Measurements from ENCODE around the gene TIMELESS.
"Not testable (repeated sequence)": the region's sequence is repeated elsewhere in the genome, so short reads cannot be mapped to it uniquely, and the experiment has no call there.

TIMELESS gene

DNA sequence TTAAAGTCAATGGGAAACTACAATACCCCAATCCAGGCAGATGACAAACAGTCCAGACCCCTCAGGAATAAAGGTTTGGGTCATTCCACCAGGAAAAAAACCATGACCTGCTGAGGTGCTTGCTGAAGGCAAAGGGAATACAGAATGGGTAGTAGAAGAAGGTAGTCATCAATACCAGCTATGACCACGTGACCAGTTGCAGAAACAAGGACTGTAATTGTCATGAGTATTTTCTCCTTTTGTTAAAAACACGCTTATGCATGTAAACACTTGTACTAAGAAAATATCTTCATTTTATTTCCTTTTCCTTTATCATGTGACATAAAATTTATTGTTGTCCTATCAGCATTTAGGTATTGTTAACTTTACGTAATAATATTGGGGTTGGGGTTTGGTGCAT, 45.0 kb downstream of the TIMELESS start:
- DNase-seq: not testable (repeated sequence)

DNA sequence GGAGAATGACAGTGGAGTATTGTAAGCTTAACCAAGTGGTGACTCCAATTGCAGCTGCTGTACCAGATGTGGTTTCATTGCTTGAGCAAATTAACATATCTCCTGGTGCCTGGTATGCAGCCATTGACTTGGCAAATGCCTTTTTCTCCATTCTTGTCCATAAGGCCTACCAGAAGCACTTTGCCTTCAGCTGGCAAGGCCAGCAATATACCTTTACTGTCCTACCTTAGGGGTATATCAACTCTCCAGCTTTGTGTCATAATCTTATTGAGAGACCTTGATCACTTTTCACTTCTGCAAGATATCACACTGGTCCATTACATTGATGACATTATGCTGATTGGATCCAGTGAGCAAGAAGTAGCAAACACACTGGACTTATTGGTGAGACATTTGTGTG, 47.6 kb downstream of the TIMELESS start:
- DNase-seq: not testable (repeated sequence)

DNA sequence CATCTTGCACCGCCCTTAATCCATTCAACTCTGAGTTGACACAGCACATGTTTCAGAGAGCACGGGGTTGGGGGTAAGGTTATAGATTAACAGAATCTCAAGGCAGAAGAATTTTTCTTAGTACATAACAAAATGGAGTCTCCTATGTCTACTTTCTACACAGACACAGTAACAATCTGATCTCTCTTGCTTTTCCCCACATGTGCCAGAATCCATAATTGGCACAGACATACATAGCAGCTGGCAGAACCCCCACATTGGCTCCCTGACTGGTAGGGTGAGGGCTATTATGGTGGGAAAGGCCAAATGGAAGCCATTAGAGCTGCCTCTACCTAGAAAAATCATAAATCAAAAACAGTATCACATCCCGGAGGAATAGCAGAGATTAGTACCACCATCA, 48.1 kb downstream of the TIMELESS start:
- not testable (repeated sequence) for DNase-seq

- not testable (repeated sequence) for DNase-seq
These were observed 49.8 kb downstream of the TIMELESS start for GRCh38 chr12:56399466-56399865.

- no peak for DNase-seq
These were observed 50.9 kb downstream of the TIMELESS start for GRCh38 chr12:56398324-56398723.

DNA sequence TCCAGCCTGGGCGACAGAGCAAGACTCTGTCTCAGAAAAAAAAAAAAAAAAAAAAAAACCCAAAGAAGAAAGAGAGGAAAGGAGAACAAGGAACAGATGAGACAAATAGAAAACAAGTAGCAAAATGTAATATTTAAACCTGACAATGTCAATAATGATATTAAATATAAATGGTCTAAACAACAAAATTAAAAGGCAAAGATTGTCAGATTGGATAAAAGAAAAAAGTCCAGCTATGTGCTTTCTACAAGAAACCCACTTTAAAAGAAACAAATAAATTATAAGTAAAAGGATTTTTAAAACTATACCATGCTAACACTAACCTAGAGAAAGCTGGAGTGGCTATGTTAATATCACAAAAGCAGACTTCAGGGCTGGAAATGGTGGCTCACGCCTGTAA, 56.9 kb downstream of the TIMELESS start:
- DNase-seq: no peak

GRCh38 chr12:56391721-56392120, 57.5 kb downstream of the TIMELESS start:
- no peak for DNase-seq

DNA sequence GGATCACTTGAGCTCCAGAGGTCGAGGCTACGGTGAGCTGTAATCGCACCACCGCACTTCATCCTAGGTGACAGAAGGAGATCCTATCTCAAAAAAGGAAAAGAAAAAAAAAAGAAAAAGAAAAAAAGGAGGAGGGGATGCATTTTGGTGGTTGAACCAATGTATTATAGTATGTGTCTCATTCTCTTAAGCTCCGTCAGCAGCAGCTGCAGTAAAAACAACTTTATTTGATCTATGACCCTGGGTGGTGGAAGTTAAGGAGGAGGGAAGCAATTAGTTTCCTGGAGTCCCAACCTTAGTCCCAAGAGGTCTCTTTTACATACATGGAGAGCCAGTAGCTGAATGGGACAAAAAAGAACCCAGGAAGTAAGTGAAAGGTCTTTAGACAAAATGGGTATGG, 59.8 kb downstream of the TIMELESS start:
- no peak for DNase-seq

- DNase-seq: no peak
These were observed 62.0 kb downstream of the TIMELESS start for GRCh38 chr12:56387152-56387736.

DNA sequence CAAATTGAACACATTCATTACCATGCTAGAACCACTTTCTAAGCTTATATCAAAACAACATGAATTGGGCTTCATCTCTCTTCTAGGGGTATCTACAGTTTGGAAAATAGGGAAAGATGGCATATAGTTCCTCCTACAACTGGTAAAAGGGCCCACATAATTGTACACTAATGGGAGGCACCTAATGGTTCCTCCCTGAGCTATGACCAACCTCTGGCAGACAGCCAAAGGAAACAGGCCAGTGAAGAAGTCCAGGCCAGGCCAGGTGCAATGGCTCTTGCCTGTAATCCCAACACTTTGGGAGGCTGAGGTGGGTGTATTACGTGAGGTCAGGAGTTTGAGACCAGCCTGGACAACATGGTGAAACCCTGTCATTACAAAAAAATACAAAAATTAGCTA, 63.4 kb downstream of the TIMELESS start:
- no peak for DNase-seq

GRCh38 chr12:56382611-56383010, 66.6 kb downstream of the TIMELESS start:
- no peak for DNase-seq

- DNase-seq: no peak
These were observed 71.3 kb downstream of the TIMELESS start for GRCh38 chr12:56377989-56378316.

- peak; percentile 71 for DNase-seq
These were observed 71.8 kb downstream of the TIMELESS start for GRCh38 chr12:56377310-56377988.

DNA sequence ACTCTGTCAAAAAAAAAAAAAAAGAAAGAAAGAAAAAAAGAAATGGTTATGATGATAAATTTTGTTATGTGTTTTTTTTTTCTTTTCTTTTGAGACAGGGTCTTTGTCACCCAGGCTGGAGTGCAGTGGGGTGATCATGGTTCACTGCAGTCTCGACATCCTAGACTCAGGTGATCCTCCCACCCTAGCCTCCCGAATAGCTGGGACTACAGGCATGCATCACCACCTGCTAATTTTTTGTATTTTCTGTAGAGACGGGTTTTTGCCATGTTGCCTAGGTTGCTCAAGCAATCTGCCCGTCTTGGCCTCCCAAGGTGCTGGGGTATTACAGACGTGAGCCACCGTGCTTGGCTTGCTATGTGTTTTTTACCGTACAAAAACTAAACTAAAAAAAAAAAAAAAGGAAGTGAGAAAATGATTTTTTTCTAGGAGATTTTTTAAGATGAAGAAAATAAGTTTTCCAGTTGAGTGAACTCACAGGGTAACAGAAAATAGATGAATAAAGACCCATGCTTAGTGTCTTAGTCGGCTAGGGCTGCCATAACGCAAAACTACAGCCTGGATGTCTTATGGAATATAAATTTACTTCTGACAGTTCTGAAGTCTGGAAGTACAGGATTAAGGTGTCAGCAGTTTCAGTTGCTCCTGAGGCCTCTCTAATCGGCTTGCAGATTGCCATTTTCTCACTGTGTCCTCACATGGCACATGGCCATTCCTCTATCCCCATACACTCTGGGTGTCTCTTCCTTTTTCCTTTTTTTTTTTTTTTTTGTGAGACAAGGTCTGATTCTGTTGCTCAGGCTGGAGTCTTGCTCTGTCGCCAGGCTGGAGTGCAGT, 73.4 kb downstream of the TIMELESS start:
- DNase-seq: no peak

- no peak for DNase-seq
These were observed 74.3 kb downstream of the TIMELESS start for GRCh38 chr12:56374726-56375597.

GRCh38 chr12:56373515-56373914, 75.7 kb downstream of the TIMELESS start:
- no peak for DNase-seq

DNA sequence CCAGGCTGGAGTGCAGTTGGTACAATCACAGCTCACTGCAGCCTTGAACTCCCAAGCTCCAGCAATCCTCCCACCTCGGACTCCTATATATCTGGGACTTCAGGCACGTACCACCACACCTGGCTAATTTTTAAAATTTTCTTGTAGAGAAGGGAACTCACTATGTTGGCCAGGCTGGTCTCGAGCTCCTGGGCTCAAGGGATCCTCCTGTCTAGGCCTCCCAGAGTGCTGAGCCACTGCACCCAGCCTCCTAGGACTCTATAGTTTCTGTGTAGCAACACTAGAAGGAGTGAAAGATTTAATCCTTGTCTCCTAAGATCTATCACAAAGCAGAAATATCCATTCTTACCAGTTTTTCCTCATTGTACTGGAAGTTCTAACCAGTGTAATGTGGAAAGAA, 82.3 kb downstream of the TIMELESS start:
- no peak for DNase-seq
